H54 (cell line): ENCODE measurements around the gene SFXN5.
A peak's percentile ranks its signal among the peaks of the same experiment; 100 is the strongest.

Experiments
- DNase-seq: peaks from one replicate; pipeline ENCODE4 v3.0.0; 2011; ENCODE audit warnings: low spot score, mixed read lengths; ENCODE audit not compliant: insufficient read length
- FAIRE-seq: peaks from 3 replicates; lab custom pipeline; 2011; peaks lifted over from hg19 to GRCh38; lab: Jason Lieb, UNC
- POLR2A ChIP-seq: IDR thresholded peaks from 2 replicates; pipeline ENCODE4 v1.6.1; 2011; ENCODE audit warnings: low read depth, mild to moderate bottlenecking, low read length

SFXN5 gene

DNA sequence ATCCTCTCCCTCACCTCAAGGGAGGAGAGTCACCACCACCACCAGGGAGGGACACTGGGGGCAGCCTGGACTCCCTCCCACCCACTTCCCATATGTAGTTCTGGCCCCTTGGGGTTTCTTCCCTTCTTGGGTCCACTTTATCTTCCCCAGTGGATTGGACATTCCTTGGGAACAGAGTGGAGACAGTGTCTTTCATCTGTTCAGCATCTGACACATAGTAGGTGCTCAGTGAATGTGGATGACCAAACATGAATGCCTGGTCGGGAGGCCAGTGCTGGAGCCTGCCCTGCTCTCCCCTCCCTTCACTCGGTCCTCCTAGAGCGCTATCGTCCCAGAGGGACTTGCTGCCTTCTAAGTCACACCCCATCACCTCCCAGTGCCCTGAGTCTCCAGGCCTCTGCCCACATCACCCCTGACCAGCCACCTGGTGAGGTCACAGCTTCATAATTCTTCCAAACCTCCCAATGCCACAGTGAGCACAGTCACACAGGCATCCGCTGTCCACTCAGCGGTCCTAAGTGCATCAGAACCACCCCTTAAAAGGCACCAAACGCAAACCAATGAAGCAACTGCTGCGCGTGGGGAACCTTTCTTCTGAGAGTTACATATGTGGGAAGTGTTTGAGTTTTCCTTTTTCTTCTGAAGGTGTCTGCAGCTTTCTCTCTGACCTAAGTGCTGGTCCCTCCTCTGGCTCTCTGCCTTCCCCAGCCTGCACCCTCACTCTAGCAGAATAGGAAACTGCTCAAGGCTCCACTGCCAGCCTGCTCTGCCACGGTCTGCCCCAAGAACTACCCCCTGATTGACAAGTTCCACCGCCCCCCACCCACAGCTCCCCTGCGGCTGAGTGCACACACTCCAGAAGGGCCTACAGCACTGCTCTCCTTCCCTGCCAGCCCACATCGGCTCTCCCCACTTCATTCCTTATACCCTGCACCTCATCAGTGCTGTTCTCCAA, 7.2 kb upstream of the SFXN5 start:
- no peak for DNase-seq
- no peak for FAIRE-seq
- TF ChIP-seq POLR2A, result no peak

DNA sequence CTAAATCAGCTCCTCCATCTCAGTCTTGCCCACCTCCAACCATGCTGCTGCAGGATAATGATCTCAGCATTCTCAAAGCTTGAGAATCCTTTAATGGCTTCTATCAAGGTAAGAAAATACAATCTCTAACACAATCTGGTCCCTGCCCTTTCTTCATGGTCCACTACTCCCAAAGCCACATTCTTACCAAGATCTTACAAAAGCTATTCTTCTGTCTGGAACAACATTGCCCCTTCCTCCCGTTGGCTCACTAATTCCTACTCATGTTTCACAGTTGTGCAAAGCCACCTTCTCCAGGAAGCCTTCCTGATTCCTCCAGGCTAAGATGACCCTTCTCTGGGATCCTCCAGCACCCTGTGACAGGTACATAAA, 5.9 kb upstream of the SFXN5 start:
- no peak for DNase-seq
- no peak for TF ChIP-seq POLR2A
- FAIRE-seq, result no peak

DNA sequence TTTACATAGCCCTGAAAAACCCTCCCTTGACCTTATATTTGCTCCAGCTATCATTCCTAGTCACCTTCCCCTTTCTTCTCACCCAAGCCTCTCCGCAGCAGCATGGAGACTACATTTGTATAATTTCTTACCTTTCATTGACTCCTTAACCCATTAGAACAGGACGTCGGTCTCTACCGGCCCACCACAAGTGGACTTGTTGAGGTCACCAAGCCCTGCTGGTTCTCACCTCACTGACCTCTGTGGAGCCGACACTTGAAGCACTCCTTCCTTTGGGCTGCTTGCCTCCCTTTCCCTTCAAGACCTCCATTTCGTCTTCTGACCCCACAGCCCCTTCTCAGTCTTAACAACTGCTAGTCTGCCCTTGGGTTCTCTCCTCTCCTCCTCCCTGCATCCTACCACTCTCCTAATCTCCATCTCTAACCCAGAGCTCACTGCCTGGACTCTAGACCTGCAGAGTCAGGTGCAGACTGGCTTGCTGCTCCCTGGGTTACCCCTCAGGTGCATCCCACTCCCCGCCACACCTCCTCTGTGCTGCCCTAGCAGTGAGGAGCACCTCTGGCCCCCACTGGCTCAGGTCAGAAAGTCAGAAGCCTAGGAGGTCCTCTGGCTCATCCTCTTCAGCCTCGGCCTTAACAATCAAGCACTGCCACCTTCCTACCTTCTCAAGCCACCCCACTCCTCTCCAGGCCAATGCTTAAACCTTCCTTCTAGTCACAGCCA, 5.3 kb upstream of the SFXN5 start:
- FAIRE-seq (no peak), DNase-seq (no peak)
- TF ChIP-seq POLR2A, result no peak

GRCh38 chr2:73075477-73076373, 4.2 kb upstream of the SFXN5 start:
- TF ChIP-seq POLR2A, result no peak
- FAIRE-seq (no peak), DNase-seq (no peak)

DNA sequence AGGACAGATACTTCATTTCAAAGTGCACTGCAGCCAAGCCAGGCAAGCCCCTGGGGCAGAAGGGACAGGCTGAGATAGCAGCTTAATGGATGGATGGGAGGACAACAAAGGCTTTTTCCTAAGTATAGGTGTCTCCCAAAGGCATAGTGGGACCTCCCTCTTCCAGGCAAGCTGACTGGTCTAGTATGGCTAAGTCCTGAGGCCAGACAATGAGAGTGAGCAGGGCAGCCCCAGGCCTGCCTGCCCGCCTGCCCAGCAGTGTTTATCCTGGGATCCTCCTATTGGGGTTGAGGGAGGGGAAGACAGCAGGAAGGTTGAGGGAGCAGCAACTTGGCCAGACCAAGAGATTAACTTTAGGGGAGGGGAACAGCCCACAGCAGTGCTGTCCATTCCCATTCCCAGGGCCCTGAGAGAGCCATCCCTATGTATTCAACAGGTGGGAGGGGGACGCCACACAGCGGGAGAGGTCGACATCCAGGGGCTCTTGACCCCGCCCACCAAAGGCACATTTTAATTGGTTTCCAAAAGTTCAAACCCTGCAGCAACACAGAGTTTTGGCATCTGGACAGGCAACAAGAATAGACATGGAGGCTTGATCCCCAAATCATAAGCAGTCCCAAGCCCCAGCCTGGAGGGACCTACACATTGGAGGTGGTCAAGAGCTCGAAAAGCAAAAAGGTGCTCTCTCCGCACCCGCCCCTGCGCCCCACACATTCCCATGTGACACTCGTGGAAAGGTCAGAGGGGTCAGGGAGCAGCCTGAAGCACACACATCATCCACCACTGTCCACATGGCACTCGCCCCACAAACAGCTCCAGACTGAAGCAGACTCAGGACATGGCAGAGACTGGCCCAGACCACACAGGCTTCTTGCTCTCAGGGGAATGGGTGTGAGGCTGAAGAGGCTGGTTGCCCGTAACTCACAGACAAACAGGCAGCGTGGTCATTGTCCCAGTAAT, 2.9 kb upstream of the SFXN5 start:
- FAIRE-seq, result no peak
- TF ChIP-seq POLR2A, result no peak
- DNase-seq, result no peak

GRCh38 chr2:73072416-73072815, 904 bp upstream of the SFXN5 start:
- DNase-seq, result no peak
- no peak for TF ChIP-seq POLR2A
- no peak for FAIRE-seq

DNA sequence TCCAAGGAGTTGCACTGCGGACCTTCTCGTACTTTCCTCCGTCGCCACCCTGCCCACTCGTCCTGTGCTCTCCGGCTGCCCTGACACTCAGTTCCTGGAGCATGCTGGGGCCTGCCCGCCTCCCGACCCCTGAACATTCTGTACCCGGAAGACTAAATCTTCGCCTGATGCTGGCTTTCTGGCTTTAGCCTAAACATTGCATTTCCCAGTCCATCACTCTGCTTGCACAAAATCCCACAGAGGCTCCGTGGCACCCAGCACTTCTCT, 550 bp upstream of the SFXN5 start:
- TF ChIP-seq POLR2A, result no peak
- DNase-seq (no peak), FAIRE-seq (no peak)

GRCh38 chr2:73070643-73071359, 711 bp downstream of the SFXN5 start:
- FAIRE-seq (no peak), DNase-seq (peak; percentile 37)
- peak; percentile 45; the same call in 1 of the 2 replicates for TF ChIP-seq POLR2A

- DNase-seq (no peak), FAIRE-seq (no peak)
- no peak for TF ChIP-seq POLR2A
Measured at GRCh38 chr2:73069855-73070642, 1.5 kb downstream of the SFXN5 start.

DNA sequence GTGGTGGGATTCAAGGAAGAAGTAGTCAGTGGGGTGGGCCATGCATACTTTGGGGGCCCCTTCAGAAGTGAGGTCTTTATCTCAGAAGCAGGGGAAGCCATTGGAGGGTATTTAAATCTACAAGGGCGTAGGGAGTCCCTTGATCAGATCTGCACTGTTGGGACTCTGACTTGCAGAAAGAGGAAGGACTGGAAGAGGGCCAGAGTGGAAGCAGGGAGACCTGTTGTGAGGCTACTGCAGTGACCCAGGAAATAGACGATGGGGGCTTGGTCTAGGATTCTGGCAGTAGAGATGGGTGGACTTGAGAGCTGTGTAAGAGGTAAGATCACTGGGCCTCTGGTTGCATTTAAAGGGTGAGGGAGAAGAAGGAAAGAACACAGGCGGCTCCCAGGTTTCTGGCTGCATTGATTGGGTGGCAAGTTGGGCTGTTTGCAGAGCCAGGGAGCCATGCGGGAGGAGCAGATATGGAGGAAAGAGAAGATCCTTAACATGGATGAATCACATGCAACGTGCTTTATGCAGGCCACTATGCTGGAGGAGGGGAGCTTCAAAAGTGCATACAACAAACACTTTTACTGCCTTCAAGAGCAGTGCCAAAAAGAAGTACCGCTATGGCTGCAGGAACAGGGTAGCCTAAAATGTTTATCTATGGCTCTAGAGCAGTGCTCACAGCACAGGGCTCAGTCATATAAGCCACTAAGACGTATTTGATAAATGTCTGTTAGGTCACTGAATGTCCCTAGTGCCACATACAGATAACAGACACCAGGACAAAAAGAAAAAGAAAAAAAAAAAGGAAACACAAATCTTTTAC, 2.3 kb downstream of the SFXN5 start:
- DNase-seq (no peak), FAIRE-seq (no peak)
- TF ChIP-seq POLR2A, result no peak

- DNase-seq (no peak), FAIRE-seq (no peak)
- TF ChIP-seq POLR2A, result no peak
Measured at GRCh38 chr2:73068147-73068546, 3.4 kb downstream of the SFXN5 start.
